ENCODE data around the gene AP2B1. TPM values are rescaled to one million over a fixed set of nuclear protein-coding genes. Genes with fewer than 3 reads are reported as not detected.

Gene AP2B1
- total RNA-seq, 3 donors from 2014 or later = 127 to 177 (median 153) TPM

- ATAC-seq (no peak), DNase-seq (no peak)
- Histone ChIP-seq H3K36me3 (ENCODE audit: low read depth) (no peaks in the 10 kb centered on the region), H3K4me3 (no peak overlapping the region), H3K9me3 (no peaks in the 10 kb centered on the region), H3K4me1 (ENCODE audit: low read depth) (no peaks in the 10 kb centered on the region)
- TF ChIP-seq CTCF (IDR thresholded peaks at IDR 0.05) = no peak
- intact Hi-C loops (cut with DNase I, micrococcal nuclease) = no loop called here
Measured at GRCh38 chr17:35708951-35709350, 121.8 kb downstream of the AP2B1 start.

- no peak for DNase-seq
- no peaks in the 10 kb centered on the region for H3K36me3 ChIP-seq (ENCODE audit: low read depth)
- H3K4me1 ChIP-seq (ENCODE audit: low read depth) = no peaks in the 10 kb centered on the region
- no peak for ATAC-seq
- TF ChIP-seq CTCF (IDR thresholded peaks at IDR 0.05) = no peak
- intact Hi-C loops (cut with DNase I, micrococcal nuclease) = no loop called here
- H3K9me3 ChIP-seq = no peaks in the 10 kb centered on the region
- no peak overlapping the region for H3K4me3 ChIP-seq
Measured at GRCh38 chr17:35709874-35710273, 122.8 kb downstream of the AP2B1 start.

GRCh38 chr17:35710950-35711349 lies 123.8 kb downstream of the AP2B1 start:
- no peak for DNase-seq
- intact Hi-C loops (cut with DNase I, micrococcal nuclease) = no loop called here
- no peak for TF ChIP-seq CTCF (IDR thresholded peaks at IDR 0.05)
- no peak for ATAC-seq
- H3K9me3 ChIP-seq = no peaks in the 10 kb centered on the region
- no peak overlapping the region for H3K4me3 ChIP-seq
- no peaks in the 10 kb centered on the region for H3K36me3 ChIP-seq (ENCODE audit: low read depth)
- no peaks in the 10 kb centered on the region for H3K4me1 ChIP-seq (ENCODE audit: low read depth)

GRCh38 chr17:35713069-35713728 lies 126.1 kb downstream of the AP2B1 start:
- no peaks in the 10 kb centered on the region for H3K4me1 ChIP-seq (ENCODE audit: low read depth)
- H3K36me3 ChIP-seq (ENCODE audit: low read depth) = no peaks in the 10 kb centered on the region
- intact Hi-C loops (cut with DNase I, micrococcal nuclease) = no loop called here
- TF ChIP-seq CTCF (IDR thresholded peaks at IDR 0.05) = no peak
- no peak overlapping the region for H3K4me3 ChIP-seq
- no peaks in the 10 kb centered on the region for H3K9me3 ChIP-seq
- ATAC-seq (no peak), DNase-seq (no peak)

GRCh38 chr17:35714988-35715387 lies 127.9 kb downstream of the AP2B1 start:
- Histone ChIP-seq H3K36me3 (ENCODE audit: low read depth) (no peaks in the 10 kb centered on the region), H3K4me3 (no peak overlapping the region), H3K9me3 (no peaks in the 10 kb centered on the region), H3K4me1 (ENCODE audit: low read depth) (no peaks in the 10 kb centered on the region)
- intact Hi-C loops (cut with DNase I, micrococcal nuclease) = no loop called here
- ATAC-seq (no peak), DNase-seq (no peak)
- no peak for TF ChIP-seq CTCF (IDR thresholded peaks at IDR 0.05)

- intact Hi-C loops (cut with DNase I, micrococcal nuclease) = no loop called here
- Histone ChIP-seq H3K9me3 (no peaks in the 10 kb centered on the region), H3K4me1 (ENCODE audit: low read depth) (no peaks in the 10 kb centered on the region), H3K36me3 (ENCODE audit: low read depth) (no peaks in the 10 kb centered on the region), H3K4me3 (no peak overlapping the region)
- no peak for TF ChIP-seq CTCF (IDR thresholded peaks at IDR 0.05)
- ATAC-seq = no peak
- DNase-seq = no peak
Measured at GRCh38 chr17:35715416-35715815, 128.3 kb downstream of the AP2B1 start.

Data from mucosa of descending colon (tissue), 3 donors.